HUES64 (cell line): ENCODE data around the gene CDKAL1.

Experiments used
- H3K27ac ChIP-seq: 2 replicates; pipeline ENCODE4 v1.7.0; 2013; ENCODE audit warnings: low read depth, low read length, inconsistent platforms
- H3K27me3 ChIP-seq: 2 replicates; pipeline ENCODE4 v1.6.1; 2013; ENCODE audit warnings: mild to moderate bottlenecking, low read length; ENCODE audit not compliant: insufficient read depth
- H3K36me3 ChIP-seq: 2 replicates; pipeline ENCODE4 v1.6.1; 2013; ENCODE audit warnings: mild to moderate bottlenecking, low read length; ENCODE audit not compliant: insufficient read depth
- H3K4me1 ChIP-seq: 2 replicates; pipeline ENCODE4 v1.6.1; 2013; ENCODE audit warnings: mild to moderate bottlenecking, low read length, moderate library complexity; ENCODE audit not compliant: insufficient read depth
- H3K4me3 ChIP-seq: 2 replicates; pipeline ENCODE4 v1.5.1; 2013; ENCODE audit warnings: mild to moderate bottlenecking, low read length, moderate library complexity
- H3K9ac ChIP-seq: 2 replicates; pipeline ENCODE4 v1.6.1; 2013; ENCODE audit warnings: mild to moderate bottlenecking, low read depth, low read length
- H3K9me3 ChIP-seq: 2 replicates; pipeline ENCODE4 v1.6.1; 2013; ENCODE audit warnings: low read depth, low read length; ENCODE audit not compliant: insufficient read depth
- WGBS: fragments of 150-250, 120-280 bp; methylation state at CpG from one replicate; pipeline ENCODE4 v1.1.7; 2013; ENCODE audit warnings: missing lambda C conversion rate; 5-methylcytosine and 5-hydroxymethylcytosine counted together

The CDKAL1 gene

GRCh38 chr6:21073318-21073839 is 539.1 kb downstream of the CDKAL1 start:
- 95% methylated on average over 1 of the region's 2 CpGs for WGBS
- Histone ChIP-seq H3K27ac (no peak overlapping the region), H3K4me3 (no peak overlapping the region), H3K36me3 (peaks cover 4% of the 10 kb centered on the region; the same call in 1 of the 2 replicates), H3K27me3 (no peaks in the 10 kb centered on the region), H3K9ac (no peak overlapping the region), H3K4me1 (peaks cover 3% of the 10 kb centered on the region; the same call in 1 of the 2 replicates), H3K9me3 (peaks cover 10% of the 10 kb centered on the region)

GRCh38 chr6:21074484-21074883 is 540.2 kb downstream of the CDKAL1 start:
- Histone ChIP-seq H3K4me3 (no peak overlapping the region), H3K27me3 (no peaks in the 10 kb centered on the region), H3K27ac (no peak overlapping the region), H3K9ac (no peak overlapping the region), H3K9me3 (peaks cover 10% of the 10 kb centered on the region), H3K4me1 (peaks cover 7% of the 10 kb centered on the region; the same call in 1 of the 2 replicates), H3K36me3 (peaks cover 4% of the 10 kb centered on the region; the same call in 1 of the 2 replicates)
- WGBS = 100% methylated on average over 1 of the region's 1 CpG

DNA sequence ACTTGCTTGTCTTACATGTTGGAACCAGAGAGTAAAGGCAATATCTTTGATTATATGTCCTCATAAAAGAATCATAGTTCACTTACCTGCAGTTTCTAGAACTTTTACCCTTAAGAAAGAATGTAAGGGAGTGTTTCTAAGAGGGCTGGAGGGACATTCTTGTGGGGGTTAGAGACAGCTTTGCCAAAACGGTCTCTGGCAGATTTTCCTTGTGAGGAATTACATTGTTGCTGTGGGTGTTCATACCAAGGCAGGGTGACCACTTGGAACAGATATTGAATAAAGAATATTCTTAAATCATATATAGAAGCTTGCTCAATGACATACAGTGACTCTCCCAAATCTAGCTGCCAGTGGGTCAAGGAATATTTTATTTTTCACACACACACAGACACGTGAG is 541.7 kb downstream of the CDKAL1 start:
- Histone ChIP-seq H3K36me3 (peaks cover 4% of the 10 kb centered on the region; the same call in 1 of the 2 replicates), H3K4me3 (no peak overlapping the region), H3K27me3 (no peaks in the 10 kb centered on the region), H3K9ac (no peak overlapping the region), H3K4me1 (peaks cover 7% of the 10 kb centered on the region; the same call in 1 of the 2 replicates), H3K9me3 (peaks cover 10% of the 10 kb centered on the region), H3K27ac (no peak overlapping the region)
- WGBS = 91% methylated on average over 2 of the region's 2 CpGs

DNA sequence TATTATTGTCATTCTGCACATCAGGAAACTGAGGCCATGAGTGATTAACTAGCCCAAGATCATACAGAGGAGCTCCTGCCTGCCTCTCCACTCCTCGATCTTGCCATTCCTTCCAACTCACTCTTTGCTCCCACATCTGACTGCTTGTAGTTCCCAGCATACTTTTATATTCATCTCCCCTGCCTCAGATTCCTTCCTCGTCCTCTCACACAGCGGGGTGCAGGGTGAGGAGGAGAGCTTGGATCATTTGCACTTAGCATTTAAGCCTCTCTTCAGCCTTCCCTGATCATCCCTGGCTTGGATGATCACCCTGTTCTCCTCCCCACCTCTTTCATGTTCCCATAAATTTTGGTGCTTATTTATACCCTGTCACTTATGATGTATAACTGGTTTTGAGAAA is 544.2 kb downstream of the CDKAL1 start:
- 57% methylated on average over 3 of the region's 3 CpGs for WGBS

GRCh38 chr6:21079468-21080048 is 545.3 kb downstream of the CDKAL1 start:
- H3K9me3 ChIP-seq = no peaks in the 10 kb centered on the region
- H3K4me1 ChIP-seq = peaks cover 7% of the 10 kb centered on the region; the same call in 1 of the 2 replicates
- 88% methylated on average over 2 of the region's 2 CpGs for WGBS
- H3K27me3 ChIP-seq = no peaks in the 10 kb centered on the region
- no peak overlapping the region for H3K4me3 ChIP-seq
- H3K36me3 ChIP-seq = no peaks in the 10 kb centered on the region
- no peak overlapping the region for H3K27ac ChIP-seq
- no peak overlapping the region for H3K9ac ChIP-seq

More for the DNA sequence above, 544.2 kb downstream of the CDKAL1 start:
- H3K27me3 ChIP-seq = no peaks in the 10 kb centered on the region
- H3K9me3 ChIP-seq = peaks cover 3% of the 10 kb centered on the region
- no peak overlapping the region for H3K9ac ChIP-seq
- H3K36me3 ChIP-seq = 0 out of 2 replicates have a peak, but pooled peaks cover under 1% of the 10 kb centered on the region
- no peak overlapping the region for H3K27ac ChIP-seq
- peaks cover 7% of the 10 kb centered on the region; the same call in 1 of the 2 replicates for H3K4me1 ChIP-seq
- no peak overlapping the region for H3K4me3 ChIP-seq

DNA sequence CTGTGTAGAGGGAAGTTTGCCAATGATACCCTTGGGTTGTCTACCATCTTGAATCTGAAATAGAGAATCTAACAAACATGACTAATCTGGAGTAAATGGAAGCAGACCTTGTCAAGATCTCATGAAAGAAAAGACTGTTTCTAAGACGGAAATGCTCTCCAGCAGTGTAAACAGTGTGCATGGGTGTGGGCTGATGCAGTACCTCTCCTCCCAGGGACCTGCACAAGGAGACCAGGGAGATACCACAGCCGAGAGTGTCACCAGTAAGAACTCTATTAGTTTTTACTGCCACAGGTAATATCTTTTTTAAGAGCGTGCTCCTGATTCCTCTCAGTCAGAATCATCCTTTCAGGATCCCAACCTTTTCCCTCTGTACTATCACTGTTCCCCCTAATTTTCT is 546.0 kb downstream of the CDKAL1 start:
- Histone ChIP-seq H3K4me3 (no peak overlapping the region), H3K4me1 (peaks cover 7% of the 10 kb centered on the region; the same call in 1 of the 2 replicates), H3K9ac (no peak overlapping the region), H3K36me3 (no peaks in the 10 kb centered on the region), H3K27me3 (no peaks in the 10 kb centered on the region), H3K27ac (no peak overlapping the region), H3K9me3 (no peaks in the 10 kb centered on the region)
- 84% methylated on average over 3 of the region's 3 CpGs for WGBS

GRCh38 chr6:21082091-21082490 is 547.8 kb downstream of the CDKAL1 start:
- H3K9ac ChIP-seq = no peak overlapping the region
- no peaks in the 10 kb centered on the region for H3K27me3 ChIP-seq
- no peaks in the 10 kb centered on the region for H3K9me3 ChIP-seq
- no peak overlapping the region for H3K27ac ChIP-seq
- peaks cover 7% of the 10 kb centered on the region; the same call in 1 of the 2 replicates for H3K4me1 ChIP-seq
- no peaks in the 10 kb centered on the region for H3K36me3 ChIP-seq
- no peak overlapping the region for H3K4me3 ChIP-seq

DNA sequence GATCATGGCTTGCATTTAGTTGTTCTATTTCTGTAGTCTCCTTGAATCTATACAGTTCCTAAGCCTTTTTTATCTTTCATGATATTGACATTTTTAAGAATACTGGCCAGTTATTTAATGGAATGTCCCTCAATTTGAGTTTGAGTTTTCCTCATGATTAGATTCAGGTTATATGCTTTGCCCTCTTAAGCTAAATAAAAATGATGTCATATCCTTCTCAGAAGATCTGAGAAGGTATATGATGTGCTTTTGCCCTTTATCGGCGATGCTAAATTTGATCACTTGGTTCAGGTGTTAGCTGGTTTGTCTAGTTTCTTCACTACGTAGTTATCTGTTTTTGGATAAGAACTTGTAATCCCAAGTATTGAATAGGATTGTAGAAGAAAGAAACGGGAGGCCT is 549.5 kb downstream of the CDKAL1 start:
- no peaks in the 10 kb centered on the region for H3K36me3 ChIP-seq
- H3K27ac ChIP-seq = no peak overlapping the region
- H3K4me1 ChIP-seq = peaks cover under 1% of the 10 kb centered on the region; the same call in 1 of the 2 replicates
- WGBS = 83% methylated on average over 4 of the region's 4 CpGs
- H3K27me3 ChIP-seq = no peaks in the 10 kb centered on the region
- H3K9me3 ChIP-seq = no peaks in the 10 kb centered on the region
- no peak overlapping the region for H3K9ac ChIP-seq
- H3K4me3 ChIP-seq = no peak overlapping the region

GRCh38 chr6:21084656-21085055 is 550.4 kb downstream of the CDKAL1 start:
- Histone ChIP-seq H3K27me3 (no peaks in the 10 kb centered on the region), H3K9me3 (no peaks in the 10 kb centered on the region), H3K36me3 (no peaks in the 10 kb centered on the region), H3K27ac (no peak overlapping the region), H3K4me1 (no peaks in the 10 kb centered on the region), H3K9ac (no peak overlapping the region), H3K4me3 (no peak overlapping the region)
- 90% methylated on average over 1 of the region's 2 CpGs for WGBS

- no peaks in the 10 kb centered on the region for H3K27me3 ChIP-seq
- H3K27ac ChIP-seq = no peak overlapping the region
- no peaks in the 10 kb centered on the region for H3K4me1 ChIP-seq
- no peak overlapping the region for H3K9ac ChIP-seq
- WGBS = 89% methylated on average over 3 of the region's 3 CpGs
- H3K4me3 ChIP-seq = no peak overlapping the region
- no peaks in the 10 kb centered on the region for H3K9me3 ChIP-seq
- H3K36me3 ChIP-seq = no peaks in the 10 kb centered on the region
Measured at GRCh38 chr6:21085211-21085610, 551.0 kb downstream of the CDKAL1 start.

DNA sequence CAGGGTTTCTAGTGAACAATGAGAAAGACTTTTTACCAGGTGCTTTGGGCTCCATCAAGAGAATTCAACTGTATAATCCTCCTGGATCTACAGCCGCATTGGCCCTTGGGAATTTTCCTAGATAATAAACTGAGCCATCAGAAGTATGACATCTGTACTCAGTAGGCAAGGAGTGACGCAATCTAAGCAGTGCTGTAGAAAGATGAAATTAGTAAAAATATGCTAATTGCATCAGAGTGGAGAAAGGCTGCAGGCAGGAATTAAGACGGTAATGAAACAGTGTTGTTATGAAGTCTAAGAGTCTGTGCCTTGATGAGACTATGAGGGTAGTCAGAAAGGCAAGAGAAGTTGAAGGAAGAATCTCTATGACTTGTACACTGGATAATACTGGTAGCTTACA is 551.4 kb downstream of the CDKAL1 start:
- no peak overlapping the region for H3K4me3 ChIP-seq
- H3K9ac ChIP-seq = no peak overlapping the region
- WGBS = 97% methylated on average over 3 of the region's 3 CpGs
- no peak overlapping the region for H3K27ac ChIP-seq
- H3K27me3 ChIP-seq = no peaks in the 10 kb centered on the region
- no peaks in the 10 kb centered on the region for H3K4me1 ChIP-seq
- H3K36me3 ChIP-seq = no peaks in the 10 kb centered on the region
- no peaks in the 10 kb centered on the region for H3K9me3 ChIP-seq
